Measurements from ENCODE around the gene CINP. TPM values are rescaled to one million over a fixed set of nuclear protein-coding genes. Genes with fewer than 3 reads are reported as not detected.

CINP gene
- 35.5 and 37.3 TPM in 2 replicates for total RNA-seq
- long read RNA-seq, full-length matches to known transcripts, result 26 of 33 reads
- long read RNA-seq, partial matches to known transcripts, result 2 of 33 reads
- long read RNA-seq, other reads (novel, unspliced or antisense), result 5 of 33 reads

- Mint-ChIP-seq H3K27ac (ENCODE audit: unreplicated experiment) (peak within 1 kb of the TSS; percentile 97), H3K27me3 (ENCODE audit: low read depth) (no peaks in the 10 kb centered on the region), H3K36me3 (ENCODE audit: low read depth) (no peaks in the 10 kb centered on the region), H3K4me1 (peaks cover 21% of the 10 kb centered on the region), H3K4me3 (no peak within 1 kb of the TSS), H3K9me3 (no peaks in the 10 kb centered on the region)
- DNase-seq (ENCODE audit: low read depth, low spot score), result peak; percentile 95
- TF ChIP-seq CTCF (conservative IDR thresholded peaks at IDR 0.05), result no peak
These were observed at the start of gene CINP, which contains the start of gene TECPR2 for GRCh38 chr14:102362545-102363181. Gene CINP (minus strand): TSS chr14:102362890. CDS start chr14:102362851, 39 bp downstream. Gene TECPR2 (plus strand): TSS chr14:102362941. CDS start chr14:102376722, 13,781 bp downstream.

- Mint-ChIP-seq H3K9me3 (no peaks in the 10 kb centered on the region), H3K27ac (ENCODE audit: unreplicated experiment) (no peak overlapping the region), H3K4me1 (no peaks in the 10 kb centered on the region), H3K36me3 (ENCODE audit: low read depth) (peaks cover 9% of the 10 kb centered on the region), H3K4me3 (no peak overlapping the region), H3K27me3 (ENCODE audit: low read depth) (no peaks in the 10 kb centered on the region)
- no peak for DNase-seq (ENCODE audit: low read depth, low spot score)
- TF ChIP-seq CTCF (conservative IDR thresholded peaks at IDR 0.05), result no peak
These were observed 46.0 kb upstream of the CINP start for GRCh38 chr14:102408724-102409123.

GRCh38 chr14:102407258-102407657, 44.6 kb upstream of the CINP start:
- no peak overlapping the region for H3K27ac Mint-ChIP-seq (ENCODE audit: unreplicated experiment)
- peaks cover 12% of the 10 kb centered on the region for H3K9me3 Mint-ChIP-seq
- no peaks in the 10 kb centered on the region for H3K27me3 Mint-ChIP-seq (ENCODE audit: low read depth)
- no peaks in the 10 kb centered on the region for H3K4me1 Mint-ChIP-seq
- no peak overlapping the region for H3K4me3 Mint-ChIP-seq
- no peak for TF ChIP-seq CTCF (conservative IDR thresholded peaks at IDR 0.05)
- DNase-seq (ENCODE audit: low read depth, low spot score), result no peak
- H3K36me3 Mint-ChIP-seq (ENCODE audit: low read depth), result peaks cover 23% of the 10 kb centered on the region

- DNase-seq (ENCODE audit: low read depth, low spot score), result no peak
- TF ChIP-seq CTCF (conservative IDR thresholded peaks at IDR 0.05), result no peak
- Mint-ChIP-seq H3K36me3 (ENCODE audit: low read depth) (peaks cover 49% of the 10 kb centered on the region), H3K4me1 (no peaks in the 10 kb centered on the region), H3K9me3 (peaks cover 20% of the 10 kb centered on the region), H3K4me3 (no peak overlapping the region), H3K27me3 (ENCODE audit: low read depth) (no peaks in the 10 kb centered on the region), H3K27ac (ENCODE audit: unreplicated experiment) (no peak overlapping the region)
These were observed 40.3 kb upstream of the CINP start for GRCh38 chr14:102403028-102403427.

- DNase-seq (ENCODE audit: low read depth, low spot score), result no peak
- no peak for TF ChIP-seq CTCF (conservative IDR thresholded peaks at IDR 0.05)
- H3K4me1 Mint-ChIP-seq, result peaks cover 11% of the 10 kb centered on the region
- H3K4me3 Mint-ChIP-seq, result no peak overlapping the region
- H3K27ac Mint-ChIP-seq (ENCODE audit: unreplicated experiment), result no peak overlapping the region
- peaks cover 5% of the 10 kb centered on the region for H3K9me3 Mint-ChIP-seq
- no peaks in the 10 kb centered on the region for H3K27me3 Mint-ChIP-seq (ENCODE audit: low read depth)
- H3K36me3 Mint-ChIP-seq (ENCODE audit: low read depth), result peaks cover 44% of the 10 kb centered on the region
These were observed 33.8 kb upstream of the CINP start for GRCh38 chr14:102396521-102396920.

Measured in neural crest cell (in vitro differentiated cells).